Lung (tissue), 12 donors: ENCODE data around the gene TRAM2. TPM values are rescaled to one million over a fixed set of nuclear protein-coding genes. Genes with fewer than 3 reads are reported as not detected.

Experiments
- ATAC-seq: fragments of 200-7000 bp; cut with Tn5 transposase; one replicate; pipeline ENCODE4 v1.9.1; 2020; ENCODE audit warnings: moderate number of reproducible peaks; ENCODE audit not compliant: insufficient read depth, low FRiP score
- DNase-seq, 3 donors: peaks; one replicate each; pipeline ENCODE4 v3.0.0-alpha.2; 2013 to 2017
- H3K27ac ChIP-seq, 2 donors: one replicate each; pipeline ENCODE4 v1.5.1; 2013; ENCODE audit warnings: mild to moderate bottlenecking in 2 of 2, moderate library complexity in 2 of 2, control low read depth in 1 of 2, inconsistent platforms in 1 of 2, low read depth in 1 of 2, low read length in 1 of 2
- H3K27me3 ChIP-seq, 3 donors: one replicate each; pipeline ENCODE4 v1.5.1; 2013; ENCODE audit warnings: low read length in 2 of 3; ENCODE audit not compliant: control insufficient read depth in 3 of 3, insufficient read depth in 3 of 3
- H3K36me3 ChIP-seq, 4 donors: one replicate each; pipeline ENCODE4 v1.5.1; 2013; ENCODE audit warnings: low read length in 4 of 4, mild to moderate bottlenecking in 1 of 4, moderate library complexity in 1 of 4; ENCODE audit not compliant: control insufficient read depth in 4 of 4, insufficient read depth in 4 of 4
- H3K4me1 ChIP-seq, 5 donors: one replicate each; pipeline ENCODE4 v1.5.1; 2013; ENCODE audit warnings: low read length in 5 of 5, mild to moderate bottlenecking in 2 of 5, moderate library complexity in 1 of 5; ENCODE audit not compliant: control insufficient read depth in 5 of 5, insufficient read depth in 5 of 5
- H3K4me3 ChIP-seq: one replicate; pipeline ENCODE4 v1.5.1; 2013; ENCODE audit warnings: mild to moderate bottlenecking, control low read depth, moderate library complexity
- H3K9ac ChIP-seq, 2 donors: one replicate each; pipeline ENCODE4 v1.5.1; 2013; ENCODE audit warnings: low read length in 2 of 2, control low read depth in 1 of 2; ENCODE audit not compliant: insufficient read depth in 1 of 2
- H3K9me3 ChIP-seq, 4 donors: one replicate each; pipeline ENCODE4 v1.5.1; 2013; ENCODE audit warnings: low read length in 3 of 4, mild to moderate bottlenecking in 1 of 4, moderate library complexity in 1 of 4; ENCODE audit not compliant: control insufficient read depth in 4 of 4, insufficient read depth in 3 of 4
- CTCF ChIP-seq: IDR thresholded peaks from 2 replicates; pipeline ENCODE4 v1.5.1; 2012; ENCODE audit warnings: mild to moderate bottlenecking; ENCODE audit errors: control extremely low read depth, extremely low read depth
- WGBS, 2 donors: extraction: QIAGEN DNeasy Blood & Tissue Kit; methylation state at CpG; one replicate each; pipeline ENCODE4 v1.1.7; 2013; 5-methylcytosine and 5-hydroxymethylcytosine counted together
- polyA plus RNA-seq, 2 donors: library from polyadenylated mRNA; stranded (reverse); fragments of 200-250 nt; gene quantifications; one replicate each; pipeline ENCODE4 v1.2.1, GENCODE V29; 2013
- total RNA-seq, 2 donors: library from RNA; depleted of rRNA in 1 of 2; stranded (reverse); fragments of >200 nt in 1 of 2; gene quantifications; one replicate each; pipeline ENCODE4 v1.2.1, GENCODE V29; 2014 to 2021
- donor health status: control.
- donor health status: control.
- donor health status: Bipolar disorder and iron deficiency.
- donor health status: healthy.
- donor health status: DM: yes; HTN: yes; CAD: no.

Gene TRAM2
- total and polyA plus RNA-seq, 4 donors, result 4.4 to 33.4 (median 15.2) TPM

- no peak overlapping the region for H3K4me3 ChIP-seq
- WGBS, 2 donors, result 55 to 81% methylated on average over 7 of the region's 7 CpGs
- ATAC-seq (peak; percentile 12), DNase-seq (no peak)
- H3K27me3 ChIP-seq, result no peaks in the 10 kb centered on the region
- no peak for TF ChIP-seq CTCF
- H3K36me3 ChIP-seq, result peaks cover 0 to 4% (median under 1%) of the 10 kb centered on the region in 4 donors
- H3K9me3 ChIP-seq, result no peaks in the 10 kb centered on the region
- H3K27ac ChIP-seq, result peak overlapping the region; percentile 66 to 85
- no peak overlapping the region for H3K9ac ChIP-seq
- peaks cover 0 to 17% (median 15%) of the 10 kb centered on the region in 5 donors for H3K4me1 ChIP-seq
These were observed 54.7 kb downstream of the TRAM2 start for GRCh38 chr6:52522151-52522626.

- no peaks in the 10 kb centered on the region for H3K27me3 ChIP-seq
- 90 to 93% methylated on average over 4 of the region's 4 CpGs for WGBS, 2 donors
- H3K9me3 ChIP-seq, result no peaks in the 10 kb centered on the region
- H3K27ac ChIP-seq, result no peak overlapping the region
- H3K4me3 ChIP-seq, result no peak overlapping the region
- TF ChIP-seq CTCF, result no peak
- H3K4me1 ChIP-seq, result peaks cover 0 to 17% (median 15%) of the 10 kb centered on the region in 5 donors
- H3K36me3 ChIP-seq, result peaks cover 7 to 13% (median 9%) of the 10 kb centered on the region in 4 donors
- DNase-seq (no peak), ATAC-seq (no peak)
- H3K9ac ChIP-seq, result no peak overlapping the region
These were observed 57.2 kb downstream of the TRAM2 start for GRCh38 chr6:52519618-52520017.

GRCh38 chr6:52518279-52518945 lies 58.4 kb downstream of the TRAM2 start:
- Histone ChIP-seq H3K36me3 (peaks cover 9 to 16% (median 15%) of the 10 kb centered on the region in 4 donors), H3K27me3 (no peaks in the 10 kb centered on the region), H3K4me1 (peaks cover 0 to 20% (median 13%) of the 10 kb centered on the region in 5 donors), H3K9ac (no peak overlapping the region), H3K27ac (peak overlapping the region; percentile 80 to 86), H3K4me3 (no peak overlapping the region), H3K9me3 (no peaks in the 10 kb centered on the region)
- no peak for ATAC-seq
- DNase-seq, result no peak
- TF ChIP-seq CTCF, result no peak
- 82 to 93% methylated on average over 13 of the region's 13 CpGs for WGBS, 2 donors
